ENCODE results near the gene HIGD1B. TPM values are rescaled to one million over a fixed set of nuclear protein-coding genes. Genes with fewer than 3 reads are reported as not detected.

The HIGD1B gene
- total and polyA plus RNA-seq, 8 donors: 0.35 to 14.6 (median 1.4) TPM; not detected in 1

GRCh38 chr17:44837196-44837595 is 10.5 kb upstream of the HIGD1B start:
- Histone ChIP-seq H3K9me3 (no peaks in the 10 kb centered on the region), H3K27me3 (peaks cover 0 to 5% (median 0%) of the 10 kb centered on the region in 4 donors), H3K27ac (no peak overlapping the region), H3K4me1 (no peaks in the 10 kb centered on the region), H3K4me3 (no peak overlapping the region), H3K36me3 (no peaks in the 10 kb centered on the region)
- WGBS, 2 donors: 40 to 60% methylated on average over 2 of the region's 2 CpGs
- no peak for ATAC-seq
- DNase-seq: no peak
- TF ChIP-seq, protein P1, sequence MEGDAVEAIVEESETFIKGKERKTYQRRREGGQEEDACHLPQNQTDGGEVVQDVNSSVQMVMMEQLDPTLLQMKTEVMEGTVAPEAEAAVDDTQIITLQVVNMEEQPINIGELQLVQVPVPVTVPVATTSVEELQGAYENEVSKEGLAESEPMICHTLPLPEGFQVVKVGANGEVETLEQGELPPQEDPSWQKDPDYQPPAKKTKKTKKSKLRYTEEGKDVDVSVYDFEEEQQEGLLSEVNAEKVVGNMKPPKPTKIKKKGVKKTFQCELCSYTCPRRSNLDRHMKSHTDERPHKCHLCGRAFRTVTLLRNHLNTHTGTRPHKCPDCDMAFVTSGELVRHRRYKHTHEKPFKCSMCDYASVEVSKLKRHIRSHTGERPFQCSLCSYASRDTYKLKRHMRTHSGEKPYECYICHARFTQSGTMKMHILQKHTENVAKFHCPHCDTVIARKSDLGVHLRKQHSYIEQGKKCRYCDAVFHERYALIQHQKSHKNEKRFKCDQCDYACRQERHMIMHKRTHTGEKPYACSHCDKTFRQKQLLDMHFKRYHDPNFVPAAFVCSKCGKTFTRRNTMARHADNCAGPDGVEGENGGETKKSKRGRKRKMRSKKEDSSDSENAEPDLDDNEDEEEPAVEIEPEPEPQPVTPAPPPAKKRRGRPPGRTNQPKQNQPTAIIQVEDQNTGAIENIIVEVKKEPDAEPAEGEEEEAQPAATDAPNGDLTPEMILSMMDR (IDR thresholded peaks at IDR 0.05): no peak
- FAIRE-seq: no peak
- intact Hi-C loops (cut with DNase I): no loop called here

- TF ChIP-seq, protein P1 (IDR thresholded peaks at IDR 0.05): no peak
- Histone ChIP-seq H3K36me3 (no peaks in the 10 kb centered on the region), H3K27me3 (no peaks in the 10 kb centered on the region), H3K4me3 (no peak overlapping the region), H3K27ac (no peak overlapping the region), H3K4me1 (no peaks in the 10 kb centered on the region), H3K9me3 (no peaks in the 10 kb centered on the region)
- FAIRE-seq (no peak), DNase-seq (no peak), ATAC-seq (no peak)
- 65 to 83% methylated on average over 4 of the region's 4 CpGs for WGBS, 2 donors
- intact Hi-C loops (cut with DNase I): no loop called here
These were observed 7.4 kb upstream of the HIGD1B start for GRCh38 chr17:44840274-44840673.

- Histone ChIP-seq H3K36me3 (no peaks in the 10 kb centered on the region), H3K9me3 (no peaks in the 10 kb centered on the region), H3K27ac (no peak overlapping the region), H3K27me3 (no peaks in the 10 kb centered on the region), H3K4me1 (no peaks in the 10 kb centered on the region), H3K4me3 (no peak overlapping the region)
- intact Hi-C loops (cut with DNase I): no loop called here
- TF ChIP-seq, protein P1 (IDR thresholded peaks at IDR 0.05): no peak
- ATAC-seq (no peak), FAIRE-seq (no peak), DNase-seq (no peak)
- WGBS, 2 donors: 80 to 90% methylated on average over 3 of the region's 3 CpGs
These were observed 6.7 kb upstream of the HIGD1B start for GRCh38 chr17:44840936-44841335.

GRCh38 chr17:44842748-44843147 is 4.9 kb upstream of the HIGD1B start:
- Histone ChIP-seq H3K36me3 (no peaks in the 10 kb centered on the region), H3K9me3 (no peaks in the 10 kb centered on the region), H3K27ac (no peak overlapping the region), H3K4me3 (no peak overlapping the region), H3K27me3 (no peaks in the 10 kb centered on the region), H3K4me1 (no peaks in the 10 kb centered on the region)
- FAIRE-seq: no peak
- WGBS, 2 donors: 55 to 61% methylated on average over 5 of the region's 5 CpGs
- no peak for ATAC-seq
- intact Hi-C loops (cut with DNase I): no loop called here
- no peak for DNase-seq
- TF ChIP-seq, protein P1 (IDR thresholded peaks at IDR 0.05): no peak

DNA sequence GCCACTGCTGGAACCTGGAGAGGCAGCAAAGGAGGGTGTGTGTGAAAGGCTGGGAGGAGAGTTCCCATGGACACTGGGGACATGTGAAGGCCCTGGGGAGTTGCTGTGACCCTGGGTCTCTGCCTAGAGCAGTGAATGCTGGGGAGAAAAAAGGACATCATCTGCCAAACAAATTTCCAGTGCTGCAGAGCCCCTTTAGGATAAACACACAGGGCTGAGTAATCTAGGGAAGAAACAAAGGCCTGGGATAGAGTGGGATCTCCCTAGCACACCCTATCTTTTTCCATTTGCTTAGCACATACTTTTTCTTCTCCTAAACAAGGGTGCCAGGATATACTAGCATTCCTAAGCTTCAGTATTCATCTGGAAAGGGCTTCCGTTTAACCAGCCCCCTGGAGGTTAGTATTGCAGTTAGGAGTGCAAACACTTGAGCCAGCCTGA is 3.3 kb upstream of the HIGD1B start:
- FAIRE-seq (no peak), ATAC-seq (no peak), DNase-seq (no peak)
- Histone ChIP-seq H3K27ac (no peak overlapping the region), H3K4me1 (no peaks in the 10 kb centered on the region), H3K36me3 (no peaks in the 10 kb centered on the region), H3K9me3 (no peaks in the 10 kb centered on the region), H3K27me3 (no peaks in the 10 kb centered on the region), H3K4me3 (no peak overlapping the region)
- intact Hi-C loops (cut with DNase I): no loop called here
- WGBS, 2 donors: 46 to 52% methylated on average over 1 of the region's 1 CpG
- TF ChIP-seq, protein P1 (IDR thresholded peaks at IDR 0.05): no peak
